ENCODE data around the gene LILRB5.

GRCh38 chr19:54299515-54299914, 42.4 kb upstream of the LILRB5 start:
- no peak for TF ChIP-seq CTCF (IDR thresholded peaks at IDR 0.05)
- no peak for TF ChIP-seq NFYB (CRISPR knock-in tag; conservative IDR thresholded peaks at IDR 0.05; ENCODE audit: low read depth)
- no peak for TF ChIP-seq FOXJ3 (CRISPR knock-in tag; IDR thresholded peaks at IDR 0.05; ENCODE audit: borderline replicate concordance)
- no peak for TF ChIP-seq AFF4 (CRISPR knock-in tag; IDR thresholded peaks at IDR 0.05; ENCODE audit: borderline replicate concordance)
- TF ChIP-seq JUN (CRISPR knock-in tag; IDR thresholded peaks at IDR 0.05), result no peak
- TF ChIP-seq FOXP1 (CRISPR knock-in tag; IDR thresholded peaks at IDR 0.05; ENCODE audit: borderline replicate concordance), result no peak
- no peak for TF ChIP-seq MAX (CRISPR knock-in tag; IDR thresholded peaks at IDR 0.05)
